Erythroblast (primary cell): ENCODE measurements around the gene PLSCR4.

Experiments used
- DNase-seq, 2 experiments: peaks; one replicate each; lab custom pipeline; 2025; lab: John Stamatoyannopoulos, UW
- GATA1 ChIP-seq: IDR thresholded peaks from 2 replicates; pipeline ENCODE4 v1.6.1; 2011; ENCODE audit warnings: low read depth, mild to moderate bottlenecking, control low read depth, low read length, moderate library complexity
- POLR2A ChIP-seq: IDR thresholded peaks from 2 replicates; pipeline ENCODE4 v1.6.1; 2011; ENCODE audit warnings: mild to moderate bottlenecking, low read length

PLSCR4 gene

DNA sequence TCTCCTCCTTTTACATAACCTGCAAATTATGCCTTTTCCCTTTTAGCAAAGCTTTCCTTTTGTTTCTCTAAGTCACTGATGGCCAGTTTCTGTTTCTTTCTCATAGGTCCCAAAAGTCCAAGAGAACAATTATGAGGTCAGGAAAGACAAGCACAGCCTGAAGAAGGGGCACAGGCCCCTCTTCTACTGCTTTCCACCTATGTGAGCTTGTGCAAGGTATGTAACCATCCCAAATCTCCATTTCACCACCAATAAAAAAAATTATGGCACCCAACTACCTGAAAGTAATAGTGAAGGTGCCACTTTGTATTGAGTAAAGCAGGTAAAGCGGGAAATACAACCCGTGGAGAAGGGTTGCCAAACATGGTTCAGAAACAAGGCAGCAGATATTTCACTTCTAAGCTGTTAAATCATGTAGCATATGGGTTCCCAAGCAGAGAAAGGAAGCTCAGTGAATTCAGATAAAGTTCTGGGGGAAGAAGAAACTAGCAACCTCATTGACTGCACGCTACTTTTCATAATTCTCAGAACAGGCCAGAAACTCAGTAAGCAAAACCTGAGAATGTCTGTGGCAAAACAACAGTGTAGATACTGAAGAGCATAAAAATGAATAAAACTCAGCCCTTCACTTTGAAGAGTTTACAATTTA, 94.1 kb downstream of the PLSCR4 start:
- no peak for DNase-seq
- TF ChIP-seq GATA1 (no peak), POLR2A (no peak)

DNA sequence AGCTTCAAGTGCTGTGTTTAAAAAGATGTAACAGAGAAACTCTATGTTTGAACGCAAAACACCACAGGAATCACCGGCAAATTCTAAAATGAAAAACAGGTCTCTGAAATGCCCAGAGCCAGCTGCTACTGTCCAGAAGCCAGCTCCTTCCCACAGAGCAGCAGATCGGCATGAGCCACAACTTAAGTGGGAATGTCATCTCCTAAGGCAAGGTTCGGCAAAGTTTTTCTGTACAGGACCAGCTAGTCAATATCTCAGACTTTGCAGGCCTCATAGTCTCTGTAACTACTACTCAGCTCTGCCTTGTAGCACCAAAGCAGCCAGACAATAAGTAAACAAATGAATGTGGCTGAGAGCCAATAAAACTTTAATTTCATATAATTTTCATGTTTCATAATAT, 94.8 kb downstream of the PLSCR4 start:
- TF ChIP-seq POLR2A (no peak), GATA1 (no peak)
- no peak for DNase-seq

DNA sequence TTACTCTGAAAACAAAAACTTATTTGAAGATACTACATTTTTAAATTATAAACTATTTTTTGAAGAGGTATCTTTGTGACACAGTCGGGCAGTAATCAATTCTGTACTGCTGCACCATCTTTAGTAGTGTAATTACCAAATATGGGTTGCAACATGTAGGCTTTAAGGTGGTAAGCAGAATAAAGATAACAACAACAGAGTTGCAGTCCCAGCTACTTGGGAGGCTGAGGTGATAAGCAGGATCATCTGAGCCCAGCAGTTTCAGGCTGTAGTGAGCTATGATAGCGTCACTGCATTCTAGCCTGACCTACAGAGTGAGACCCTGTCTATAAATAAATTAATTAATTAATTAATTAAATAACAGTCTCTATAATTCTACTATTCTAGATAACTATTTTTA, 95.9 kb downstream of the PLSCR4 start:
- TF ChIP-seq GATA1 (no peak), POLR2A (no peak)
- peak; percentile 38 to 79 for DNase-seq

DNA sequence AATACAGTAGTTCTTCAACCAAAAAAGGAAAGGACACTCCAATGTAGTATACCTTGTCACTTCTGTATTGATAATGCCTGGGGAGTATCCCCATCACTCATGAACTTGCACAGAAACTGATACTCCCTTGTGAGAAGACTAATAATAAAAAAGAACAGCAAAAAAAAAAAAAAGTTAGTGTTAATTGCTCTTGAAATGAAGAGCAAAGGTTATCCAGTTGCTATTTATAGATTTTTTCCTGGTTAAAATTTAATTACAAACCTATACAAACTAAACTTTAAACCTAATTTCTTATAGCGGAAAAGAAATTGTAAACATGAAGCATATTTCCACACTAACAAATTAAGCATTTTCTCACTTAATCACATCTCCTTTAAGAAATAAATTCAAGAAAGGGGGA, 96.6 kb downstream of the PLSCR4 start:
- TF ChIP-seq GATA1 (no peak), POLR2A (no peak)
- no peak for DNase-seq

DNA sequence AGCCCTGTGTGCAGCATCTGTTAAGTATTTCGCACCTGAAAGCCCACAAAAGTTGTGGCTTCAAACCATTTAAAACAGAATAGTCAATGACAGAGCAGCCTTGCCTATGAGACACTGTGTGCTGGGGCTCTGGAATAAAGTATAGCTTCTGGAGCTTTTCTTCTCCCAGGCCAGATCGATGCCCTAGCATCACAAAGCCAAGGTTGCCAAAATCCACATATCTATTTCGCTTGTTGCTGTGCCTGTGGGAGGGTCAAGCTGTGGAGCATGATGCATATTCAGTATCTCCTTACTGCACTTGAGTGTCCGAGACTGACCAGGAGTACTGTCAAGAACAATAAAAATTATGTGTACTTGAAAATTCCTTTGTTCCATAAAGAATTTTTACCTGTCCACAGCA, 97.5 kb downstream of the PLSCR4 start:
- no peak for DNase-seq
- TF ChIP-seq POLR2A = no peak
- TF ChIP-seq GATA1 = no peak

DNA sequence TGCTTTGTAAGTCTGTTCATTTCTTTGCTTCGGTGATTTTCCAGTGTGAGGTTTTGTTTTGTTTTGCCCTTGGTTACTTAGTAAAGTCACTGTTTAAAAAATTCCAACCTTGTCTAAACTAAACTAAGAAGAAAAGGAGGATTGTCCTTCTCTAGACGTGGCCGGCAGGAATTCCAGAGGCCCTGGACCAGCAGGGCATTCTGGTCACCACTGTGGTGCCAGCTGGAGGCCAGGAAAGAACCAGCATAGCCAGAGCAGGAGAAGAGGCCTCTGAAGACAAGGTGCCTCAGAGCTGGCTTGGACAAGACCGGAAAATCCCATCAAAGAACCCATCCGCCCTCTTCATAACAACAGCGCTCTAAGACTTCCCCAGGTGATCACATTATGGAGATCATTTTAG, 98.1 kb downstream of the PLSCR4 start:
- no peak for TF ChIP-seq GATA1
- TF ChIP-seq POLR2A = no peak
- DNase-seq = no peak

DNA sequence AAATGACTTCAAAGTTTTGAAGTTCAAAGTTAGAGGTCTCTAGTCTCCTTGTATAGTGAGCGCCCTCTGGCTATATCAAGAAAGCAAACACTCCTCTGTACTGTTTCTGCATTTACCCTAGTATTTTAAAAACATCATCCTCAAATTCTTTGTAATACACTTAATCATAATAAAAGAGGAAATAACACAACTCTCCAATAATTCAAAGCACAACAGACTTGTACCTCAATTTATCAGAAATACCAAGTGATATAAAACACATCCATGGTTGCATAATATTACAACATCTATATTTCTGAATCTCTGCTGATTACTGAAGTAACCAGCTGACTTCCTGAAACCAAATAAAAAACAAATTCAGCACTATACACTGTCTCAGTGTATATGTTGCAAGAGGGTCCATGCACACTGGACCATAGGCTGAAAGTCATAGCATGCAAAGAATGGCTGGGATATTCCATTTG, 102.4 kb downstream of the PLSCR4 start:
- TF ChIP-seq POLR2A (no peak), GATA1 (no peak)
- DNase-seq = no peak

DNA sequence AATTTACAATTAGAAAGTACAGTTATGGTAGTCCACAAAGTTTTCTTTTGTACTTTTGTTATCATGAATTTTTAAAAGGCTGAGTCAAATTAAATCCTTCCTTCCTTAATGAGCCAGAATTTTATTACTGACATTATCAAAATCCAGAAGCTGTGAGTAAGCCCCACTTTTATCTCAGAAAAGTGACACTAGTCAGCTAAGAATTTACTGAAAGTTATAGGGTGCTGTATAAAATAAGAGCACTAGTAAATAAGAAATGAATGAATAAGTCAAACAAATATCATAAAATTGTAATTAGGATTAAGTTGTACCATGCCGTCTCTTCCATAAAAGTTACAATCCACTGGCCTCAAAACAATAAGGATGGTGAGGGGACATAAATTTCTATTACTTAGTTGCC, 105.3 kb downstream of the PLSCR4 start:
- TF ChIP-seq POLR2A = no peak

DNA sequence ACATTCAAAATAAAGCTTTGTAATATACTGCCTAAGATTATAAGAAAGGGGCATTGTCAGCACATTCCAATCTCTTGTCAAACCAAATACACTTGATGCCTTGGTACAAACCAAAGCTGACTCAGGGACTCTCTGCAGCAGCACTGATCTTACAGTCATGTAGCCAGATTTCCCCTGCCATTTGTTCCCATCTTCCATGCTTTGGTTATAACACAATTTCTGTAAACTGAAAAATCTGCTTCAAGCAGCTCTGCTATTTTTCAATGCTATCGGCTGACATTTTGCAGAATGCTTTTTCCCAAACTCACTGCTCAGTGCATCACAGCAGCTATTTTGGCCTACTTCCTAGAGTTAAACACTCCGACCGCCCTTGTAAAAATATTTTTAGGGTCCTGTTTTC, 108.1 kb downstream of the PLSCR4 start:
- no peak for TF ChIP-seq POLR2A
- no peak for DNase-seq

More for the DNA sequence above, 105.3 kb downstream of the PLSCR4 start:
- no peak for DNase-seq
